CD14-positive monocyte (primary cell): ENCODE measurements around the gene METTL1. TPM values are rescaled to one million over a fixed set of nuclear protein-coding genes. Genes with fewer than 3 reads are reported as not detected.
A peak's percentile ranks its signal among the peaks of the same experiment; 100 is the strongest.

Experiments used
- DNase-seq, 3 donors: peaks; one replicate each; pipeline ENCODE4 v3.0.0-alpha.2; 2011 to 2022
- H2AFZ ChIP-seq: 2 replicates; pipeline ENCODE4 v1.6.0; 2012; ENCODE audit warnings: mild to moderate bottlenecking, low read depth, low read length, inconsistent platforms; ENCODE audit not compliant: insufficient read depth, poor library complexity, severe bottlenecking
- H3K27ac ChIP-seq, 2 donors: 1 replicate in 1 of 2; 2 replicates in 1 of 2; pipeline ENCODE4 v1.5.1; 2012 to 2013; ENCODE audit warnings: low read length in 2 of 2, control low read depth in 1 of 2, inconsistent platforms in 1 of 2, low read depth in 1 of 2, mild to moderate bottlenecking in 1 of 2
- H3K27me3 ChIP-seq, 2 donors: one replicate each; pipeline versions ENCODE4 v1.6.0 to v1.6.1; 2011 to 2013; ENCODE audit warnings: low read length in 2 of 2; ENCODE audit not compliant: control insufficient read depth in 2 of 2, insufficient read depth in 2 of 2
- H3K36me3 ChIP-seq, 2 donors: replicated peaks in 1 of 2; 1 replicate in 1 of 2; 2 replicates in 1 of 2; pipeline versions ENCODE4 v1.5.1 to v1.6.1; 2012 to 2013; ENCODE audit warnings: low read length in 2 of 2, control low read depth in 1 of 2, inconsistent platforms in 1 of 2, mild to moderate bottlenecking in 1 of 2; ENCODE audit not compliant: insufficient read depth in 2 of 2, control insufficient read depth in 1 of 2
- H3K4me1 ChIP-seq, 2 donors: 1 replicate in 1 of 2; 2 replicates in 1 of 2; pipeline versions ENCODE4 v1.5.1 to v1.6.1; 2012 to 2013; ENCODE audit warnings: low read length in 2 of 2, control low read depth in 1 of 2, inconsistent platforms in 1 of 2, mild to moderate bottlenecking in 1 of 2, moderate library complexity in 1 of 2; ENCODE audit not compliant: insufficient read depth in 2 of 2, control insufficient read depth in 1 of 2
- H3K4me2 ChIP-seq: replicated peaks from 2 replicates; pipeline ENCODE3; 2012; ENCODE audit warnings: low read length, moderate library complexity, mild to moderate bottlenecking; ENCODE audit not compliant: poor library complexity, severe bottlenecking; ENCODE audit errors: extremely low read depth
- H3K4me3 ChIP-seq, 3 experiments: fragments of 200-600 bp in 1 of 3; sonication (generic) in 1 of 3; replicated peaks in 1 of 3; 1 replicate in 2 of 3; 2 replicates in 1 of 3; pipeline ENCODE4 v1.5.1; 2011 to 2013; ENCODE audit warnings: low read length in 3 of 3, mild to moderate bottlenecking in 3 of 3, control low read depth in 2 of 3, low read depth in 2 of 3, inconsistent platforms in 1 of 3, moderate library complexity in 1 of 3
- H3K79me2 ChIP-seq: 2 replicates; pipeline ENCODE4 v1.6.0; 2012; ENCODE audit warnings: mild to moderate bottlenecking, control low read depth, inconsistent platforms, low read length, moderate library complexity; ENCODE audit not compliant: insufficient read depth
- H3K9ac ChIP-seq: 2 replicates; pipeline ENCODE4 v1.6.0; 2017; ENCODE audit warnings: low read length, mild to moderate bottlenecking; ENCODE audit not compliant: insufficient read depth, poor library complexity, severe bottlenecking
- H3K9me3 ChIP-seq, 2 donors: replicated peaks in 1 of 2; 1 replicate in 1 of 2; 2 replicates in 1 of 2; pipeline versions ENCODE4 v1.5.1 to v1.6.1; 2012 to 2013; ENCODE audit warnings: low read length in 2 of 2, control low read depth in 1 of 2; ENCODE audit not compliant: control insufficient read depth in 1 of 2, insufficient read depth in 1 of 2
- H4K20me1 ChIP-seq: 2 replicates; pipeline ENCODE4 v1.6.0; 2012; ENCODE audit warnings: mild to moderate bottlenecking, low read length, control low read depth, moderate library complexity; ENCODE audit not compliant: insufficient read depth
- H3K27ac Mint-ChIP-seq, 7 donors: one replicate each; pipeline ENCODE4 v1.8.0; 2020; ENCODE audit warnings: mild to moderate bottlenecking in 7 of 7, mixed read lengths in 7 of 7, moderate library complexity in 6 of 7, inconsistent platforms in 2 of 7
- H3K27me3 Mint-ChIP-seq, 3 donors: one replicate each; pipeline ENCODE4 v1.8.0; 2021 to 2022; ENCODE audit warnings: low read depth in 3 of 3, mild to moderate bottlenecking in 3 of 3, mixed read lengths in 3 of 3, moderate library complexity in 3 of 3, inconsistent platforms in 1 of 3
- H3K36me3 Mint-ChIP-seq, 2 donors: one replicate each; pipeline ENCODE4 v1.8.0; 2020; ENCODE audit warnings: mixed read lengths in 2 of 2, inconsistent platforms in 1 of 2, mild to moderate bottlenecking in 1 of 2
- H3K4me1 Mint-ChIP-seq: one replicate; pipeline ENCODE4 v1.8.0; 2020; ENCODE audit warnings: mild to moderate bottlenecking, mixed read lengths
- H3K4me3 Mint-ChIP-seq, 2 donors: one replicate each; pipeline ENCODE4 v1.8.0; 2020; ENCODE audit warnings: mild to moderate bottlenecking in 2 of 2, mixed read lengths in 2 of 2, moderate library complexity in 1 of 2
- H3K9me3 Mint-ChIP-seq, 7 donors: one replicate each; pipeline ENCODE4 v1.8.0; 2020 to 2022; ENCODE audit warnings: mixed read lengths in 7 of 7, mild to moderate bottlenecking in 6 of 7, moderate library complexity in 6 of 7, inconsistent platforms in 2 of 7
- WGBS: methylation state at CpG from one replicate; pipeline ENCODE4 v1.1.5; 2013; ENCODE audit warnings: missing lambda C conversion rate; ENCODE audit not compliant: insufficient coverage; 5-methylcytosine and 5-hydroxymethylcytosine counted together
- intact Hi-C, 2 donors: fragments of 100-400 bp; cut with micrococcal nuclease; formaldehyde crosslinking; loops; one replicate each; pipeline versions ENCODE4 v1.15.0 to v1.15.1; 2023
- polyA plus RNA-seq, 3 donors: library from polyadenylated mRNA; depleted of rRNA in 1 of 3; unstranded in 2 of 3; stranded (reverse) in 1 of 3; fragments of 300-500 nt in 2 of 3; fragments of >200 nt in 1 of 3; fragmentation: Illumina TruSeq in 2 of 3; gene quantifications; 1 replicate in 2 of 3; 2 replicates in 1 of 3; pipeline ENCODE4 v1.2.3, GENCODE V29; 2012 to 2021
- TF ChIP-seq, protein P1 (sequence below): fragments of 200-600 bp; IDR thresholded peaks from one replicate; pipeline ENCODE4 v1.8.0; 2022; ENCODE audit warnings: antibody characterized with exemption, mild to moderate bottlenecking

Gene METTL1
- polyA plus RNA-seq, 3 donors = 3.4 to 5.0 (median 3.7) TPM

DNA sequence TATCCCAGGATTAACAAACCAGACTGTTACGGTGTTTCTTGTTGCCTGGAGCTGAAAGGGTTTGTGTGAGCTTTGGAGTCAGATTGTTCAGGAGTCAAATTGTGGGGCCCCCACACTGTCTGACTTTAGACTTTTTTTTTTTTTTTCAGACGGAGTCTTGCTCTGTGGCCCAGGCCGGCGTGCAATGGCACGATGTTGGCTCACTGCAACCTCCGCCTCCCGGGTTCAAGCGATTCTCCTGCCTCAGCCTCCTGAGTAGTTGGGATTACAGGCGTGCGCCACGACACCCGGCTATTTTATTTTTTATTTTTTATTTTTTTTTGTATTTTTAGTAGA is 11.5 kb upstream of the METTL1 start:
- 96% methylated on average over 8 of the region's 12 CpGs for WGBS
- H3K36me3 Mint-ChIP-seq = peaks cover 27 to 29% of the 10 kb centered on the region in 2 donors
- H3K9ac ChIP-seq = peak overlapping the region; percentile 77
- H3K27ac Mint-ChIP-seq = peak overlapping the region in 4 of 7 donors; percentile 69 to 98 (median 83)
- H3K4me2 ChIP-seq = peak overlapping the region; percentile 83
- peaks cover 17% of the 10 kb centered on the region for H3K79me2 ChIP-seq
- peak overlapping the region; percentile 63 to 87 (median 82) for H3K4me3 ChIP-seq
- intact Hi-C loops = loop anchor here in 1 of 2 donors (5.0 kb wide), 1 partner anchor 64 kb away; the partner anchor contains the start of gene CTDSP2
- peak overlapping the region in 1 of 2 donors; percentile 81 for H3K27ac ChIP-seq
- peaks cover 41% of the 10 kb centered on the region for H3K4me1 Mint-ChIP-seq
- peaks cover 0 to 2% (median 0%) of the 10 kb centered on the region in 7 donors for H3K9me3 Mint-ChIP-seq
- peak overlapping the region; percentile 87 for H2AFZ ChIP-seq
- peaks cover 0 to 3% (median 0%) of the 10 kb centered on the region in 3 donors for H3K27me3 Mint-ChIP-seq
- DNase-seq = no peak
- peaks cover 27 to 34% of the 10 kb centered on the region in 2 donors for H3K36me3 ChIP-seq
- TF ChIP-seq, protein P1, sequence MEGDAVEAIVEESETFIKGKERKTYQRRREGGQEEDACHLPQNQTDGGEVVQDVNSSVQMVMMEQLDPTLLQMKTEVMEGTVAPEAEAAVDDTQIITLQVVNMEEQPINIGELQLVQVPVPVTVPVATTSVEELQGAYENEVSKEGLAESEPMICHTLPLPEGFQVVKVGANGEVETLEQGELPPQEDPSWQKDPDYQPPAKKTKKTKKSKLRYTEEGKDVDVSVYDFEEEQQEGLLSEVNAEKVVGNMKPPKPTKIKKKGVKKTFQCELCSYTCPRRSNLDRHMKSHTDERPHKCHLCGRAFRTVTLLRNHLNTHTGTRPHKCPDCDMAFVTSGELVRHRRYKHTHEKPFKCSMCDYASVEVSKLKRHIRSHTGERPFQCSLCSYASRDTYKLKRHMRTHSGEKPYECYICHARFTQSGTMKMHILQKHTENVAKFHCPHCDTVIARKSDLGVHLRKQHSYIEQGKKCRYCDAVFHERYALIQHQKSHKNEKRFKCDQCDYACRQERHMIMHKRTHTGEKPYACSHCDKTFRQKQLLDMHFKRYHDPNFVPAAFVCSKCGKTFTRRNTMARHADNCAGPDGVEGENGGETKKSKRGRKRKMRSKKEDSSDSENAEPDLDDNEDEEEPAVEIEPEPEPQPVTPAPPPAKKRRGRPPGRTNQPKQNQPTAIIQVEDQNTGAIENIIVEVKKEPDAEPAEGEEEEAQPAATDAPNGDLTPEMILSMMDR = no peak
- H3K9me3 ChIP-seq = no peaks in the 10 kb centered on the region
- peaks cover 37 to 39% of the 10 kb centered on the region in 2 donors for H3K4me1 ChIP-seq
- H4K20me1 ChIP-seq = no peaks in the 10 kb centered on the region
- no peaks in the 10 kb centered on the region for H3K27me3 ChIP-seq
- H3K4me3 Mint-ChIP-seq = peak overlapping the region; percentile 99 to 100

DNA sequence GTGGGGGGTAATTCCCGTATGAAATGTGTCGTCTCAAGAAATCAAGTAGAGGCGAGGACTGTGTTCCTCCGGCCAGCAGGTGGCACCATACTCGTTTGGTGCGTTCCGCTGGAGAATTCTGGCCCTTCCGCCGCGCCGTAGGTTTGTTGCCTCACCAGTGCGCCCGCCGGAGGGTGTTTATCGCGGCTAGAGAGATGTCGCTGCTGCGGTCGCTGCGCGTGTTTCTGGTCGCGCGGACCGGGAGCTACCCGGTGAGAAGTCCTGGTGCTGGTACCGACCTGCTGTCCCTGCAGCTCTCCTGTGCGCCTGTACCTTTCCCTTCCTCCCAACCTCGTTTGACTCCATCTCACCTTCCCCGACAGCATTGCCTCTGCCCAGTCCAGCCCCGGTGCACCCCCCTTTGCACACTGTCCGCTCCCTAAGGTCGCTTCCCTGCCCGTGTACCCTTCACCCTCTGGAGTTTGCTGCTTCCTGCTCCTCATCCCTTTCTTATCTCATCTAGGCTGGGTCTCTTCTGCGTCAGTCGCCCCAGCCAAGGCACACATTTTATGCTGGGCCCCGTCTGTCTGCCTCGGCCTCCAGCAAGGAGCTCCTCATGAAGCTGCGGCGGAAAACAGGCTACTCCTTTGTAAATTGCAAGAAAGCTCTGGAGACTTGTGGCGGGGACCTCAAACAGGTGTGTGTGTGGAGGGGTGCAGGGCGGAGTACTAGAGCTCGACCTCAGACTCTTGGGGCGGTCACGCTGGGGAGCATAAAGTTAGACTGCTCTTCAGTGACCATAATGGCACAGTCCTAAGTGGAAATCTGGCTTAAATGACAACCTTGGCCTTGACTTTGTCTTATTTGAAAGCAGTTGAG is 10.9 kb upstream of the METTL1 start, which contains the start of gene TSFM:
TSFM (plus strand) TSS at position 180 of the 858 bp plus-strand sequence; CDS start at position 195, 15 bp downstream.
- Histone ChIP-seq H3K9me3 (no peaks in the 10 kb centered on the region), H3K27ac (peak within 1 kb of the TSS; percentile 43 to 81), H3K4me2 (peak within 1 kb of the TSS; percentile 83), H3K9ac (peak within 1 kb of the TSS; percentile 77), H3K27me3 (no peaks in the 10 kb centered on the region), H3K79me2 (peaks cover 17% of the 10 kb centered on the region), H3K4me3 (peak within 1 kb of the TSS; percentile 63 to 87 (median 82)), H2AFZ (peak within 1 kb of the TSS; percentile 87), H3K36me3 (peaks cover 25 to 28% of the 10 kb centered on the region in 2 donors), H4K20me1 (no peaks in the 10 kb centered on the region), H3K4me1 (peaks cover 37 to 39% of the 10 kb centered on the region in 2 donors)
- WGBS = 1% methylated on average over 43 of the region's 45 CpGs
- intact Hi-C loops = loop anchor here in 1 of 2 donors (5.0 kb wide), 1 partner anchor 64 kb away; the partner anchor contains the start of gene CTDSP2
- peaks cover 0 to 3% (median 0%) of the 10 kb centered on the region in 3 donors for H3K27me3 Mint-ChIP-seq
- DNase-seq = peak; percentile 91 to 93 (median 92)
- H3K4me1 Mint-ChIP-seq = peaks cover 41% of the 10 kb centered on the region
- H3K4me3 Mint-ChIP-seq = peak within 1 kb of the TSS; percentile 99 to 100
- H3K27ac Mint-ChIP-seq = peak within 1 kb of the TSS; percentile 91 to 98 (median 95)
- H3K9me3 Mint-ChIP-seq = peaks cover 0 to 2% (median 0%) of the 10 kb centered on the region in 7 donors
- TF ChIP-seq, protein P1 = peak; percentile 94
- peaks cover 23 to 24% of the 10 kb centered on the region in 2 donors for H3K36me3 Mint-ChIP-seq
